ENCODE measurements around the gene CALN1. TPM values are rescaled to one million over a fixed set of nuclear protein-coding genes. Genes with fewer than 3 reads are reported as not detected.
"Not testable (repeated sequence)": the region's sequence is repeated elsewhere in the genome, so short reads cannot be mapped to it uniquely, and the experiment has no call there.

Gene CALN1
- total RNA-seq, 1 donor from 2014 or later = 2.6 TPM

GRCh38 chr7:72092769-72093168 lies 319.4 kb downstream of the CALN1 start:
- DNase-seq = no peak

DNA sequence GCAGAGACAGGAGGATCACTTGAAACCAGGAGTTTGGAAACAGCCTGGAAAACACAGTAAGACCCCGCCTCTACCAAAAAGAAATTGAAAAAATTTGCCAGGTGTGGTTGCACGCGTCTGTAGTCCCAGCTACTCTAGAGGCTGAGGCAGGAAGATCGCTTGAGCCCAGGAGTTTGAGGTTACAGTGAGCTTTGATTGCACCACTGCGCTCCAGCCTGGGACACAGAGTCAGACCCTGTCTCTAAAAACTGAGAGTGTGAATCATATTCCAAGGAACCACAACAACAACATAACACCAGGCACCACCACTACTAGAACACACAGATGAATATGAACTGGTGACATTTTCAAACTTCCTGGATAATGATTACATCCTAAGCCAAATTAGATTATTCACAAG lies 324.2 kb downstream of the CALN1 start:
- no peak for DNase-seq

DNA sequence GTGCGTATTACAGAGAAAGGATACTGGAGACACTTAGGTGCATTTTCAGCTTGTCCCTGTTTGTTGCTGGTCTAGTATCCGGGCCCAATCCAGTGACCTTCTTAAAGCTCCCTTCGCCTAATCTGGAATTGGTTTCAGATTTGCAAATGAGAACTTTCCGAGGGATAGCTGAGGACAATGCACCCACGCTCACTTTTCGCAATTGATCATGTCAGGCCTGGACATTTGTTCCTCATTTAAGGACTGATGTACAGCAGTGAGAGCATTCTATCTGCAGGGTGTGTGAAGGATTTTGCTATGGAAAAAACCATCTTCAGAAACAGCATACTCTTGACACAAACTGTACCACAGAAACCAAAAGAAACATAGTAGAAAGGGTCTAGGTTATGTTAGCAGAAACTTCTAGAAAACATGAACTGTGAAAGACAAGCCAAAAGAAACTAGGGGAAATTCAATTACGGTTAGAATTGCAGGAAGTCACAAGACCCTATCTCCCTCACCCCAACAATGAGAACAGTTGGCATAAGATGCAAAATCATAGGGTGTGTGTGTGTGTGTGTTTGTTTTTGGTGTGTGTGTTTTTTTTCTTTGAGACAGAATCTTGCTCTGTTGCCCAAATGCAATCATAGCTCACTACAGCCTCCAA lies 331.1 kb downstream of the CALN1 start:
- no peak for DNase-seq

GRCh38 chr7:72080341-72080766 lies 331.8 kb downstream of the CALN1 start:
- no peak for DNase-seq

- DNase-seq = no peak
Observed at GRCh38 chr7:72078856-72079255, 333.3 kb downstream of the CALN1 start.

DNA sequence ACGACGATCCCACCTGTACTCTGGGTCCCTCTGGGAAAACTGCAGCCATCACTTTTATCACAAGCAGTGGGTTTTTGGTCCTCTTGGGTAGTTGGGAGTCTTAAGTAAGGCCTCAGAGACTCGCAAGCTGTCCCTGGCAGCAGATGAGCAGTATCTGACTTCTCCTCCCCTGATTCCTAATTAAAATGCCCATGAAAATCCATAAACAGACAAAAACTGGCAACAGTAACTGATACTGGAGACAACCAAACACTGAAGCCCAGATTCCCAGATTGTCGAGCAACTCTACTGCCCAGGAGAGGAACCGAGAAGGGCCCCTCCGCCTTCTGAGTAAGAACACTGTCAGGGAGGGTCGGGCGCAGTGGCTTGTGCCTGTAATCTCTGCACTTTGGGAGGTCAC lies 333.8 kb downstream of the CALN1 start:
- no peak for DNase-seq

DNA sequence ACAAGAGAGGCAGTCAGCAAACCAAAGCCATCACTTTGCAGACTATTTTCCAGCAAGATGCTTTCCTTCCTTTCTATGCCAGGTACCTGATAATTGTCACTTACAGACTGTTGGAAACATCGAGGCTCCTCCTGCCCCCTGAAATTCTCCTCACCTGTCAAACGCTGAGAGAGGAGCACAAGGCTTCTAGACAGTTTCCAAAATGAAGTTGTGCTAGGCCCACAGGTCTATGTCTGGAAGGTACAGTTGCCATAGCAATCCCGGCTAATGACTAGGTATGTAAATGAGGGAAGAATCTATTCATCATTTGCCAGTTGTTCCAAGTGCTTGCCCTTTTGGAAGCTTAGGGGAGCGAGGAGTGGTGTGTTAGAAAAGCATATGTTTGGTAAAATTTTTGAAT lies 334.4 kb downstream of the CALN1 start:
- no peak for DNase-seq

DNA sequence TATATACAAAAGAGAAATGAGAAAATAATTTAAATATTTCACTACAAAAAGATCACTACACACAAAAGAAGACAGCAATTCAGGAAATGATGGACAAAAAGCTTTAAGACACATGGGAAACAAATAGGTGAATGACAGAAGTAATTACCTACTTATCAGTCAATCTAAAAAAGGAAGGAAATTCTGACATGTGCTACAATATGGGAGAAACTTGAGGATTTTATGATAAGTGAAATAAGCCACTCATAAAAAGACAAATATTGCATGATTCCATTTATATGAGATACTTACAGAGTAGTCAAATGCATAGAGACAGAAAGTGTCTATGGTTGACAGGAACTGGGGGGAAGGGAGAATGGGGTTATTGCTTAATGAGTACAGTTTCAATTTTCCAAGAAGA lies 339.2 kb downstream of the CALN1 start:
- DNase-seq = no peak

GRCh38 chr7:72069263-72069662 lies 342.9 kb downstream of the CALN1 start:
- no peak for DNase-seq

DNA sequence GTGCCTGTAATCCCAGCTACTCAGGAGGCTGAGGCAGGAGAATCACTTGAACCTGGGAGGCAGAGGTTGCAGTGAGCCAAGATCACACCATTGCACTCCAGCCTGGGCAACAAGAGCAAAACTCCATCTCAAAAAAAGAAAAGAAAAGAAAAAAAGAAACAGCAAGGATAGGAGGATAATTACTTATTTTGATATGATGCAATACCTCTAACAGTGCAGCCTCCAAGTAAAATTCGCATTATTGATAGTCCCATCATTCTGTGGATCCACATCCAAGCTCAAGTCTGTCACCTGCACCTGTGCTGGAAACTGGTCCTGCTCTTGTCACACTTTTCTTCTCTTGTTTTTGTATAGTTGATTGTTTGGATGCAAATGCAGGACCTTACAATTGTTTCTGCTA lies 346.4 kb downstream of the CALN1 start:
- DNase-seq = not testable (repeated sequence)

GRCh38 chr7:72064916-72065315 lies 347.2 kb downstream of the CALN1 start:
- DNase-seq = no peak

DNA sequence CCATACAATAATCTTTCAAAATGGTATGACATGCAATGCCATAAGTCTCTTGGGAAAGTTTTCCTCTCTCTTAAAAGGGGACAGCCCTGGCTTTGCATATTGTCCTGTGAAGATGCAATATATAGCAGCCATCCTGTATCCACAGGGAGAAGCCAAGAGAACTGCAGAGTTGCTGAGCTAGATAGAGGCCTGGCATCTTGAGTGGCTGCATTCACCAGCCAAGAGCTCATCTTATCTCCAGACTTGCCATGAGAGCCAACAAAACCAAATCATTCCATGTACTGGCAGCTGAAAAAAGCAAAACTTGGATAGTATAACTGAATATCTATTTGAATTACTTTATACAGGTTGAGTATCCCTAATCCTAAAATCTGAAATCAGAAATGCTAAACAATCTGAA lies 348.8 kb downstream of the CALN1 start:
- DNase-seq = no peak

DNA sequence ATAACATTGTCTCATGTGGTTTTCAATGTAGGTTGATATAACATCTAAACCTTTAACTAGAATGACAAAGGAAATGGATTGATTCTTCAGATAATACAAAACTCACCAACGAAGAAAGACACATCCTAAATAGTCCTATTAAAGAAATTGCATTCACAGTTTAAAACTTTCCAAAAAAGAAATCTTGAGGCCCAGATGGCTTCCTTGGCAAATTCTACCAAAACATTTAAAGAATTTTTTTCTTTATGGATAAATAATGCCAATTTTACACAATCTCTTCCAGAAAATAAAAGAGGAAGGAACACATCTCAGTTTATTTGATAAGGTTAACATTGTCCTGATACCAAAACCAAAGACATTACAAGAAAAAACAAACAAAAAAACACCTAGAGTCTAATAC lies 349.5 kb downstream of the CALN1 start:
- no peak for DNase-seq

DNA sequence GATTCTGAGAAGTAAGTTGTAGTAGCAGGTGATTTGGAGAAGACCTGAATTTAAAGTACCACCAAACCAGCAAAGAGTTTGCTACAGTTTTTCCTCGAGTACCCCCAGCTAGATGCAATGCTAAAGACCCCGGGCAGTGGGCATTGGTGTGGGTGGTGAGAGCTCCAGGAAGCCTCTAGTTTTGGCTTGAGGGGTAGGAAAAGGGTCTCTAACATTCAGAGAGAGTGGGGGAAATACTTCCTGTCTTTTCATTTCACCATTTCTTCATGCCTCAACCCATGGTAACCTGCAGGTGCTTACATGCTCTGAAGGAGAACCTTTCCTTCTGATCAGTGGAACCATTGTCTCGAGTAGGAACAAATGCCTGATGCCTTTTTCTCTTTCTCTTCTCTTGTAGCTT lies 352.2 kb downstream of the CALN1 start:
- no peak for DNase-seq

DNA sequence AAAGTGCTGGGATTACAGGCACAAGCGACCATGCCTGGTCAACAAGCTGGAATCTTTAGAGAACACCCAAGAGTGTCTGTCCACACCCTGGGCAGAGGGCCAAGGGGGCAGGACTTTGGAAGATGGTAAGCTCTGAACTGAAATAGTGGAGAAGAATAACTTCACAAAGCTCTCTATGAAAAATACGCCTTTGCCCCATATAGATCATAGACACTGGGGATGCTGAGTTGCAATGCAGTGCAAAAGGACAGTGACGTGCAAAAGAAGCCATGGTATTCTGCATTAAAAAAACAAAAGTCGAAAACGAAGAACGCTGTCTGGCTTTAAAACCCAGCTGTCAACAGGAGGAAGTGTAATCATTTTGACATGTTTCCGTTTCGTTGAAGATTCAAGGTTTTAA lies 353.6 kb downstream of the CALN1 start:
- no peak for DNase-seq

DNA sequence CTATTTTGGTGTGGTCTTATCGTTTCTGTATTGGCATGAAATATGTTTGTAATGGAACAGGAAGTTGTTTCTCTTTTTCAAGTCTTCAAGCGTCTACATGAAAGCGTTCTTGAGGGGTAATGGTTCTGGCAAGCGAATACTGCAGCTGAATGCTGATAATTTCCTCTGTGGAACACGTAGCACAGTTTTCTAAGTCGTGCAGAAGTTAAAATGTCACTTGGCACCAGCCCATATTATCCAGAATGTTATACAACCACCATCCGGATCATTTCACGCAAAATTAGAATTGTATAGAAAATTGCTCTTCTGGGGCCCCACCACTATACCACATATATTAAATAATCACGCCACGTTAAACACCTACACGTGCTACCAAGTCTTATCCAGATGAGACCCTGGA lies 354.3 kb downstream of the CALN1 start:
- no peak for DNase-seq

DNA sequence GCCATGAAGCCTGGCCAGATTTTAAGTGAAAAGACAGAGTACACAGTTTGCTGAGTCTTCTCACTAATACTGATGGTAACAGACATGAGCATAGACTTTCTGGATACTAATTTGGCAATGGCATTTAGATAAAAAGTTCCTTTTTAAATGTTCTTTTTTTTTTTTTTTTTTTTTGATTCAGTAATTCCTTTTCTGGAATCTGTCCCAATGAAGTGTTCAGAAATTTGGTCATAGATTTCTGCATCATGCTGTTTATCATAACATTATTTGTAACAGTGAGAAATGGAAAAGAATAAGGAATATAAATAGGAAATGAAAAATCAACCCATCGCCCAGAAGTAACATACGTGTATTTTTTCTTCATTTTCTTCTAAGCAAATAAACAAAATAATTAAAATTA lies 354.9 kb downstream of the CALN1 start:
- no peak for DNase-seq

DNA sequence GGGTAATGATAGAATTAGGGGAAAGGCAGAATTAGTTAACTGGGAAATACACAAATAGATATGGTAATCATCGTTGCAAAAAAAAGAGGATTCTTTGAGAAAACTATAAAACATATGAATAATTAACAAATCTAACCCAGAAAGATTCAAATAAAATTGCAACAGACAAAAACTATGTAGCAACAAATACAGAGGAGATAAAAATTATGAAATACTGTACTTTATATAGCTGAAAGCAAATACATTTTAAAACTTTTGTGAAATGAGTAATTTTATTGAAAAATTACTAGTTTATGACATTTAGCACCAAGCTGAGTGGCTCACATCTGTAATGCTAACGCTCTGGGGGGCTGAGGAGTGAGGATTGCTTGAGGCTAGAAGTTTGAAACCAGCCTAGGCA lies 356.7 kb downstream of the CALN1 start:
- no peak for DNase-seq

GRCh38 chr7:72053292-72053691 lies 358.8 kb downstream of the CALN1 start:
- no peak for DNase-seq

GRCh38 chr7:72048420-72048819 lies 363.7 kb downstream of the CALN1 start:
- no peak for DNase-seq

- no peak for DNase-seq
Observed at GRCh38 chr7:72042855-72043254, 369.3 kb downstream of the CALN1 start.

GRCh38 chr7:72040641-72041040 lies 371.5 kb downstream of the CALN1 start:
- DNase-seq = no peak

DNA sequence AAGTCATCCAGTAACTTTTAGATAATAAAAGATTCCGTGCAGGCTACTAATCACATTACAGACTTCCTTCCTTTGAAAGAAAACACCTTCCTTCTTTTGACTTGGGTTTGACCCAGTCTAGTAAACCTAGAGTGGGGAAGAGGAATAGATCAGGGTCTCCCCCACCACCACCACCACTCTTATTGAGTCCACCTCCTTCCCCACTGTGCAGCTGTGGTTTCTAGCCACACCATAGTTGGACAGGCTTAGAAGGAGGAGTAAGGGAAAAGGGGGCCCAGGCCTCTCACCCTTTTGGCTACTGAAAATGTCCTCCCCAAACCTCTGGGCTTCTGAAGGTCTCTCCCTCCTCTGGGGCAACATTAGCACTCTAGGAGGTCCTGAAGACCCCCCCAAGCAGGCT lies 372.7 kb downstream of the CALN1 start:
- DNase-seq = no peak

- no peak for DNase-seq
Observed at GRCh38 chr7:72038022-72038732, 374.0 kb downstream of the CALN1 start.

All from skin of body (tissue), 2 donors.